Tibial nerve (tissue), 4 donors: ENCODE measurements around the gene KCNJ18. TPM values are rescaled to one million over a fixed set of nuclear protein-coding genes. Genes with fewer than 3 reads are reported as not detected.
"Not testable (repeated sequence)": the region's sequence is repeated elsewhere in the genome, so short reads cannot be mapped to it uniquely, and the experiment has no call there.

Experiments used
- DNase-seq, 2 donors: peaks; one replicate each; pipeline ENCODE4 v3.0.0-alpha.2; 2019; ENCODE audit warnings: low spot score in 2 of 2
- H3K27ac ChIP-seq, 4 donors: fragments of 200-600 bp; sonication (generic) in 3 of 4; one replicate each; pipeline ENCODE4 v1.5.1; 2017 to 2019; ENCODE audit warnings: mild to moderate bottlenecking in 1 of 4
- H3K27me3 ChIP-seq, 2 donors: fragments of 200-600 bp; sonication (generic) in 1 of 2; one replicate each; pipeline versions ENCODE4 v1.5.1 to v1.6.0; 2017 to 2019
- H3K36me3 ChIP-seq, 3 donors: fragments of 200-600 bp; sonication (generic); one replicate each; pipeline ENCODE4 v1.5.1; 2018 to 2019
- H3K4me1 ChIP-seq, 4 donors: fragments of 200-600 bp; sonication (generic) in 3 of 4; one replicate each; pipeline ENCODE4 v1.5.1; 2017 to 2019
- H3K4me3 ChIP-seq, 4 donors: fragments of 200-600 bp; sonication (generic) in 3 of 4; one replicate each; pipeline ENCODE4 v1.5.1; 2017 to 2019; ENCODE audit warnings: mild to moderate bottlenecking in 1 of 4, moderate library complexity in 1 of 4
- H3K9me3 ChIP-seq, 4 donors: fragments of 200-600 bp; sonication (generic) in 3 of 4; one replicate each; pipeline ENCODE4 v1.5.1; 2017 to 2019
- EP300 ChIP-seq, 2 donors: sonication (generic); formaldehyde crosslinking; IDR thresholded peaks; one replicate each; pipeline ENCODE4 v1.6.1; 2017; ENCODE audit warnings: antibody characterized with exemption in 2 of 2, mild to moderate bottlenecking in 1 of 2
- POLR2A ChIP-seq, 2 donors: fragments of 450-650 bp; IDR thresholded peaks; one replicate each; pipeline ENCODE4 v1.6.1; 2017; ENCODE audit warnings: antibody characterized with exemption in 2 of 2, mild to moderate bottlenecking in 2 of 2, moderate library complexity in 2 of 2
- WGBS, 2 donors: methylation state at CpG; one replicate each; pipeline ENCODE4 v1.1.5; 2018; 5-methylcytosine and 5-hydroxymethylcytosine counted together
- total RNA-seq, 4 donors: library from RNA; depleted of rRNA; stranded (reverse); fragments of >200 nt; gene quantifications; one replicate each; pipeline ENCODE4 v1.1.0, GENCODE V29; 2016
- TF ChIP-seq, protein P1 (sequence below), 5 experiments: fragments of 200-600 bp in 3 of 5; fragments of 450-650 bp in 2 of 5; sonication (generic) in 3 of 5; IDR thresholded peaks; one replicate each; pipeline ENCODE4 v1.5.1; 2016 to 2019; ENCODE audit warnings: antibody characterized with exemption in 5 of 5, mild to moderate bottlenecking in 3 of 5, moderate library complexity in 2 of 5

Gene KCNJ18
- total RNA-seq, 4 donors from 2014 or later = not detected

DNA sequence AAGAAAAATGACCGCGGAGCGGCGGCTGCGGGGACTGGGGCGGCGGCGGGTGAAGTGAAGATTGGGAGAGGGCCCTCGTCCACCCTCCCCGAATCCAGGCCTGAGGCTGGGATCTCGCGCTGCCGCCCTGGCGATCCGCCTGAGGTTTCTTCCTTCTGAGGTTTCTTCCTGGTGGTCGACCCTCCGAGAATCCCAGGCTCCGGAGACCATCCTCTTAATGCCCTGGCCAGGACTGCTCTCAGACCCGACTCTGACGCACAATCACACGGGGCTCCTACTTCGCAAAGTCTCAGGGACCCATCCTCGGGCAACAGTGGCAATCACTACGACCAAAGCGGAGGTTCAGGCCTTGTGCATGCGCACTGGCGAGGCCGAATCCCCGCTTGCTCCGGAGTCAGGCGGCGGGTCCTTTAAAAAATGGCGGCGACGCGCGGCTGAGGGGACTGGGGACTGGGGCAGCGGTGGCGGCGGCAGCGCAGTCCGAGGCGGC, 18.0 kb upstream of the KCNJ18 start:
- Histone ChIP-seq H3K27me3 (no peaks in the 10 kb centered on the region), H3K36me3 (no peaks in the 10 kb centered on the region), H3K4me1 (no peaks in the 10 kb centered on the region), H3K27ac (no peak overlapping the region), H3K9me3 (peaks cover 0 to 5% (median 0%) of the 10 kb centered on the region in 4 donors), H3K4me3 (no peak overlapping the region)
- 85 to 92% methylated on average over 43 of the region's 43 CpGs for WGBS, 2 donors
- TF ChIP-seq EP300 (IDR thresholded peaks at IDR 0.05) (no peak), POLR2A (IDR thresholded peaks at IDR 0.05) (no peak)
- TF ChIP-seq, protein P1, sequence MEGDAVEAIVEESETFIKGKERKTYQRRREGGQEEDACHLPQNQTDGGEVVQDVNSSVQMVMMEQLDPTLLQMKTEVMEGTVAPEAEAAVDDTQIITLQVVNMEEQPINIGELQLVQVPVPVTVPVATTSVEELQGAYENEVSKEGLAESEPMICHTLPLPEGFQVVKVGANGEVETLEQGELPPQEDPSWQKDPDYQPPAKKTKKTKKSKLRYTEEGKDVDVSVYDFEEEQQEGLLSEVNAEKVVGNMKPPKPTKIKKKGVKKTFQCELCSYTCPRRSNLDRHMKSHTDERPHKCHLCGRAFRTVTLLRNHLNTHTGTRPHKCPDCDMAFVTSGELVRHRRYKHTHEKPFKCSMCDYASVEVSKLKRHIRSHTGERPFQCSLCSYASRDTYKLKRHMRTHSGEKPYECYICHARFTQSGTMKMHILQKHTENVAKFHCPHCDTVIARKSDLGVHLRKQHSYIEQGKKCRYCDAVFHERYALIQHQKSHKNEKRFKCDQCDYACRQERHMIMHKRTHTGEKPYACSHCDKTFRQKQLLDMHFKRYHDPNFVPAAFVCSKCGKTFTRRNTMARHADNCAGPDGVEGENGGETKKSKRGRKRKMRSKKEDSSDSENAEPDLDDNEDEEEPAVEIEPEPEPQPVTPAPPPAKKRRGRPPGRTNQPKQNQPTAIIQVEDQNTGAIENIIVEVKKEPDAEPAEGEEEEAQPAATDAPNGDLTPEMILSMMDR (IDR thresholded peaks at IDR 0.05) = no peak
- DNase-seq = no peak

DNA sequence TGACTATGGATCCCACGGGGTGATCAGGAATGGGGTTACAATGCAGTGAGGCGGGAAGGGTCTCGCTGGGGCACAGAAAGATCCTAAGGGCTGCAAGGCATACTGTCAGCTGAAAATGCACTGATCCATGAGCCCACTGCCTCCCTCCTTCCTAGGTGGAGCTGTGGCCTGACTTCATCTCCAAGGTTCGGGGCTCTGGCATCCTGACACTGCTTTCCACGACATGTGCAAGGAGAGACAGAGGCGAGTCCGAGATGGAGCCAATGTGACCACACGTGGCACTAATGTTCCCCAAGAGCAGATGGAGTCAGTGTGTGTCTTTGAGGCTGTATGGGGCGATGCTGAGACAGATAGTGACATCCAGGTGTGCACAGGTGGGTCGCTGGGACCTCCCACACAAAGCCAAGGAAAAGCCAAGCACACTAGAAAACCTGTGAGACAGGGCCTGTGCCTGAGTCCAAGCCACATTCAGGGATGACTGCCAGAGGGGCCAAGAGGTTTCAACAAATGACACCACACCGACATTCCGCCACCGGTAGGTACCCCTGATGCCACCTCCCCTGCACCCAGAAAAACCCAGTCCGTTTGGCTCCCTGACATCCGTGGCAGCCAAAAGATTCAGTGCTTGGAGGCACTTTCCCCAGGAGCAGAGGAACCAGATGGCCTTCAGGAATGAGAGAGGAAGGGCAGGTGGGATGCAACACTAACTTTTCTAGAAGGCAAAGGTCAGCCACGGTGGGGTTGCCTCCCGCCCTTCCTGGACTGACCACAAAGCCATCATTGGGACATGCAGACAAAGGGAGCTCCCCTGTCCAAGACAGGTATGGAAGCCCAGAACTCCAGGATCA, 17.2 kb upstream of the KCNJ18 start:
- H3K27ac ChIP-seq, H3K4me1 ChIP-seq, H3K36me3 ChIP-seq, H3K27me3 ChIP-seq, H3K4me3 ChIP-seq, H3K9me3 ChIP-seq, DNase-seq: not testable (repeated sequence)
- 76 to 77% methylated on average over 17 of the region's 17 CpGs for WGBS, 2 donors

DNA sequence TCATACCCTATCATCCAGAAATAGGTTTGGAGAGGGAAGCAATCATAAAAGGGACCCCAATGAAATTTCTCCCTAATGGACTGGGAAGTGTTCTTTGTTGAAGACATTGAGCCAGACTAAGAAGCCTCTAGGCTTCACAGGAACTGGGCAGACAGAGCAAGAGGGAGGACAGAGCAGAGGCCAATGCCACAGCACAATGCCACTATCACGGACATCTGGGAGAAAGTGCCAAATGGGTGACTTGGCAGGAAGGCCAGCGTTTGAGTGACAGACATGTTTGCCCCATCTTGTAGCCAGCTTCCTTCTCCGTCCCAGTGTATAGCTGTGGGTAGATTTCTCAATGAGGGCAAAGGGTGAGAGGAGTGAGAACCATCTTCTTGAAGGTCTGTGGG, 16.6 kb upstream of the KCNJ18 start:
- H3K27me3 ChIP-seq, H3K36me3 ChIP-seq, H3K4me3 ChIP-seq, H3K9me3 ChIP-seq, H3K27ac ChIP-seq, H3K4me1 ChIP-seq, DNase-seq: not testable (repeated sequence)
- WGBS, 2 donors = 85 to 90% methylated on average over 3 of the region's 3 CpGs

DNA sequence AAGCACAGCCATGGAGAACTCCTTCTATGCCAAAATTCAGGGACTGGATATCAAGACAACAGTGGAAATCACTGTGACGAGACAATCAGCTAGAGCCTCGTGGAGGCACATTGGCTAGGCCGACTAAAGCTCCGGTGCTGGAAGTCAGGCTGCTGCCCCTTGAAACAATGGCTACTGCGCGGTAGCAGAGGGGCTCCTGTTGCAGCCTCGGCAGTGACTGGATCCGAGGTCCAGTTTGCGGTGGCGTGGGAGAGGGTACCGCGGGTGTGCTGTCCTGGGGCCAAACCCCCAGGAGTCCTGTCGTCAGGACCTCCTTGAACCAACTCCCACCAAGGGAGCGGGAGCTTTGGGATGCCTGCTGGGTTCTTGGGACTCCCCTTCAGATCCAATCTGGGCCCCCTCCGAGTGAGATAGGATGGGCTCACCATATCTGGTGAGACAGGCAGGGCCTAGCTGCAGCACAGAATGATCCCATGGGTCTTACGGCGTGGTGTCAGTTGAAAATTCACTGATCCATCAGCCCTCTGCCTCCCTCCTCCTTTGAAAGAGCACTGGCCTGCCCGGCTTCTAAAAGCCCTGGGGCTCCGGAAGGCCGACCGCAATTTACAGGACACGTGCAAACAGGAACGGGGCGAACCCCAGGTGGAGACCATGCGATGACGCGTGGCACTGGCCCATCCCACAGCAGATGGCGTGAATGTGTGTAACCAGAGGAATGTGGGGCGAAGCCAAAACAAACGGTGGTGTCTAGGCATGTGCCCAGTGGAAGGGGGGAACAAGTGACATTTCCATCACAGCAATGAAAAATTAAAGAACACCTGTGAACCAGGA, 15.8 kb upstream of the KCNJ18 start:
- H3K36me3 ChIP-seq = no peaks in the 10 kb centered on the region
- DNase-seq = no peak
- TF ChIP-seq, protein P1 (IDR thresholded peaks at IDR 0.05) = no peak
- TF ChIP-seq POLR2A (IDR thresholded peaks at IDR 0.05) = no peak
- TF ChIP-seq EP300 (IDR thresholded peaks at IDR 0.05) = no peak
- no peaks in the 10 kb centered on the region for H3K4me1 ChIP-seq
- no peak overlapping the region for H3K4me3 ChIP-seq
- H3K9me3 ChIP-seq = peaks cover 0 to 10% (median 0%) of the 10 kb centered on the region in 4 donors
- 80 to 81% methylated on average over 30 of the region's 30 CpGs for WGBS, 2 donors
- H3K27ac ChIP-seq = no peak overlapping the region
- H3K27me3 ChIP-seq = no peaks in the 10 kb centered on the region

DNA sequence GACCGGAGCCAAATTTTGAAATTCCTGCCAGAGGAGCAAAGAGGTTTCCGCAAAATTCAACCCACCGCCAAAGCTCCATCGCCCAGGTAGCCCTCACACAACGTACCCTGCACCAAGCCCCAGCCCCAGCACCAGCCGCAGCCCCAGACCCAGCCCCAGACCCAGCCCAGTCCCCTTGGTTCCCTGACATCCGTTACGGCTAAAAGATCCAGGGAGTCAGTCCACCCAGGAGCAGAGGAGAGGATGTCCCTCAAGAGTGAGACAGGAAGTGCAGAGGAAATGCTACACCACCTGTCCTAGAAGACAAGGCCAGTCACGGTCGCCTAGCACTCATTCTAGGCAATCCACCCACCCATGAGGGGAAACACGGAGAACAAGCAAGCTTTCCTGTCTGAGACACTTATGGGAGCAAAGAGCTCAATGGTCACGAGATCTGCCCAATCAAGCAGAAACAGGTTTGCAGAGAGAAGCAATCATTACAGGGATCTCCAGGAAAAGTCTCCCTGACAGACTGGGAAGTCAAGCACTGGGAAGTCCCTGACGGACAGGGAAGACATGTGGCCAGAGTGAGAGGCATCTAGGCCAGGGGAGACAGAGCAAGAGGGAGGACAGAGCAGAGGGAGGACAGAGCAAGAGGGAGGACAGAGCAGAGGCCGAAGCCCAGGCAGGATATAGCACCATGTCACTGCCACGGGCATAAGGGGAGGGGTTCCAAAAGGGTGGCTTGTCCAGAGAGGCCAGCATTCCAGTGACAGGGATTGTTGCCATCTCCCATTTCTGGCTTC, 15.0 kb upstream of the KCNJ18 start:
- no peak for DNase-seq
- H3K4me3 ChIP-seq = no peak overlapping the region
- no peaks in the 10 kb centered on the region for H3K27me3 ChIP-seq
- TF ChIP-seq POLR2A (IDR thresholded peaks at IDR 0.05) (no peak), EP300 (IDR thresholded peaks at IDR 0.05) (no peak)
- TF ChIP-seq, protein P1 (IDR thresholded peaks at IDR 0.05) = no peak
- H3K9me3 ChIP-seq = peaks cover 0 to 10% (median 0%) of the 10 kb centered on the region in 4 donors
- H3K36me3 ChIP-seq = no peaks in the 10 kb centered on the region
- no peak overlapping the region for H3K27ac ChIP-seq
- H3K4me1 ChIP-seq = no peaks in the 10 kb centered on the region
- 80 to 82% methylated on average over 15 of the region's 15 CpGs for WGBS, 2 donors
